ENCODE data around the gene KCNA2.
A peak's percentile ranks its signal among the peaks of the same experiment; 100 is the strongest.

Gene KCNA2

GRCh38 chr1:110563089-110563488 lies 43.1 kb downstream of the KCNA2 start:
- no peak for DNase-seq

GRCh38 chr1:110561596-110561995 lies 44.6 kb downstream of the KCNA2 start:
- DNase-seq: no peak

GRCh38 chr1:110559157-110559556 lies 47.0 kb downstream of the KCNA2 start:
- DNase-seq: no peak

GRCh38 chr1:110557481-110557880 lies 48.7 kb downstream of the KCNA2 start:
- DNase-seq: no peak

GRCh38 chr1:110556471-110556807 lies 49.7 kb downstream of the KCNA2 start:
- DNase-seq: no peak

GRCh38 chr1:110555807-110556470 lies 50.2 kb downstream of the KCNA2 start:
- no peak for DNase-seq

GRCh38 chr1:110554871-110555801 lies 51.0 kb downstream of the KCNA2 start:
- no peak for DNase-seq

GRCh38 chr1:110551278-110551809 lies 54.8 kb downstream of the KCNA2 start:
- no peak for DNase-seq

GRCh38 chr1:110549831-110550230 lies 56.3 kb downstream of the KCNA2 start:
- DNase-seq: no peak

GRCh38 chr1:110548381-110548780 lies 57.8 kb downstream of the KCNA2 start:
- peak in 1 of 2 experiments; percentile 6 for DNase-seq

- no peak for DNase-seq
Measured at GRCh38 chr1:110547017-110547416, 59.1 kb downstream of the KCNA2 start.

- DNase-seq: no peak
Measured at GRCh38 chr1:110545492-110545891, 60.7 kb downstream of the KCNA2 start.

- no peak for DNase-seq
Measured at GRCh38 chr1:110544753-110545152, 61.4 kb downstream of the KCNA2 start.
